HG02759 (cell line): ENCODE results near the gene TMEFF1.
A peak's percentile ranks its signal among the peaks of the same experiment; 100 is the strongest.

Experiments used
- ATAC-seq: cut with Tn5 transposase; IDR thresholded peaks from one replicate; pipeline ENCODE4 v1.9.1; 2021; ENCODE audit warnings: mild to moderate bottlenecking, moderate library complexity; ENCODE audit not compliant: unreplicated experiment

The TMEFF1 gene

DNA sequence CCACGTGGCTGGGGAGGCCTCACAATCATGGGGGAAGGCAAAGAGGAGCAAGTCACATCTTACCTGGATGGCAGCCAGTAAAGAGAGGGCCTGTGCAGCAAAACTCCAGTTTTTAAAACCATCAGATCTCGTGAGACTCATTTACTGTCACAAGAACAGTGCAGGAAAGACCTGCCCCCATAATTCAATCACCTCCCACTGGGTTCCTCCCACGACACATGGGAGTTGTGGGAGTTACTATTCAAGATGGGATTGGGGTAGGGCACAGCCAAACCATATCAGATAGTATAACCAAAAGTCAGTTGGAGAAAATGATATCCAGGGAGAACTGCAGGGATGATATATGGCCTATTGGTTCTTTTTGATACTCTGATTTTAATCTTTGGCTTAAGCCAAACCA is 94.9 kb downstream of the TMEFF1 start:
- no peak for ATAC-seq

DNA sequence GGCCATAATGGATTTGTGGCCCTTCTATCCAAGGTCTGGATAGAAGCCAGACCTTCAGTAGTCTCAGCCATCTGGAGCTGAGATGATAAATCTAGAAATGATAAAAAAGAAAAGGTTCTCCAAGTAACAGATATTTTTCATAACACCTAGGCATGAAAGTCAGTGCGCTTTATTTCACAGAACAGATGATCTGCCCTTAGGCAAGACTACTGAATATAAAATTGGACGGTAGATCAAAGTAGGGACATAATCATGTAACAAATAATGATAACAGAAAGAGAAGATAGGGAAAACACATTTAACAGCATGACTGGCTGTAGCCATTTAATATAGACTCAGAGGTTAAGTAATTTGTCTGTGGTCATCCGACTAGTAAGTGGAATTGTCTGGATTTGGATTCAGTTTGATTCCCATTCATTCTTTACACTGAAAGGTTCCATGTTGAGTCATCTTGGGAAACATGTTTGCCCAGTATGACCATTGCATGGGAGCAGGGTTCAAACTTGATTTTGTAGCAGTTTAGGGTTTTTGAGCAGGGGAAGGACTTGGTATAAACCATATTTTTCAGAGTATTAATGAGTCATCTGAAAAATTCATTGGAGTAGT is 100.8 kb downstream of the TMEFF1 start:
- no peak for ATAC-seq

DNA sequence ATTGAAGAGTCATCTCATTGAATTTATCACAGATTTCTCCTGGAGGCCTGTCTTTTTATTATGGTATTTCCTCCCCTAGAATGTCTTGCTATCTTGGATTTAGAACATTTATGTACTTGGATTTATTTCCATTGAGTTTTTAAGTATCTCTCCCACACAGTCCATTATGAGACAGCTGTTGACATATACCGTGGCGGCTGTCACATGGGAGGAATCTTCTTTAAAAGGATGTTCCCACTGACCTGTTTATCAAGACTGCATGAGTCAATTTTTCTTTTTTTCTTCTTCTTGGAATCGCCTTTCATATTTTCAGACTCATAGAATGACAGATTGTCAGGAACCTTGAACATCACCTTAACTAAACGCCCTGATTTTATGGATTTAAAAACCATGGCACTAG is 102.1 kb downstream of the TMEFF1 start:
- ATAC-seq, result no peak

DNA sequence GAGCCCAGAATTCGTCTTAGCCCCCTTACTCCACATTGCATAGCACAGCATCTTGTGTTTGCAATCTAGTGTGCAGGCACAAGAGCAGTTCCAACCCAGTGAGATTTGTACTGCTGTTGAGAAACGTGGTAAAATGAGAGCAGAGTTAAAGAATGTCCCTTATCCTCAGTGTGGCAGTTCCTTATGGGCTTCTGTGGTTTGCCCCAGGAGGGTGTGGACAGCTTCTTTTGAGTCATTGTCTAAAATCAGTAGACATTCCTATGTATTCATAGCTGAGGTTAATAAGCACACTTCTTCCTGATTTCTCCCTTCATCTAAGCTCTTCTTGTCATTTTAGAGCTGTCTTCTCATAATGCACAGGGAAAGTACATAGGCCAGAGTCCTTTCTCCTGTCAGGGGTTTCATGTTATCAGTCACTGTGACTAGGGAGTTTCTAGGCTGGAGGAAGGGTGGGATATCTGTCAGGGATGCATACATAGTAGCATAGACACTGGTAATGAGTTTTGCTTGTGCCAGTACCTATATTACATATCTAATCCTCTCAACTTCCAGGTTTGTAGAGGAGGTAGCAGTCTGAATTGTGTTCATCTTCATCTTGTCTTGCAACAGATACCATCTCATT is 102.9 kb downstream of the TMEFF1 start:
- no peak for ATAC-seq

DNA sequence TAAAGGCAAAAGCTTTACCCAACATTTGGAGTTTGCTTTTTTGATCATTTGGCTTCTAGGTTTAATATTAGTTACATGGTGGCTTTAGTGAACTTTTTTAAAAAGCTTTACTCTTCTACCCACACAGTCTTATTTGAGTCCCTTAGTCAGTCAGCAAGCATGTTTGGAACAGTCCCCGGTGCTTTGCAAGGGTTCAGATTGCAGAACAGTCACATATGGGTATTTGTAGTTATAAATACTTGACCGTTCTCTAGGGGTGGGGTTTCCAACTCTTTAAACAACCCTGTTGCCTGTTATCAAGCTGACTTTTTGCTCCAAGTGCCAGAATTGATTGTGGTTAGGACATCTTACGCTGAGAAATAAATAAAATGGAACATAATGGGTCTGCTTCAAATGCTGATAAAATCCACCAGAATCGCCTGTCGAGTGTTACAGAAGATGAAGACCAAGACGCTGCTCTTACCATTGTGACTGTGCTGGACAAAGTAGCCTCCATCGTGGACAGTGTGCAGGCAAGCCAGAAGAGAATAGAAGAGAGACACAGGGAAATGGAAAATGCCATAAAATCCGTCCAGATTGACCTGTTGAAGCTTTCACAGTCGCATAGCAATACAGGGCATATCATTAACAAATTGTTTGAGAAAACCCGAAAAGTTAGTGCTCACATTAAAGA is 105.0 kb downstream of the TMEFF1 start, which contains the start of gene CAVIN4:
CAVIN4 (plus strand) TSS at position 304 of the 673 bp plus-strand sequence; CDS start at position 369, 65 bp downstream.
- ATAC-seq, result no peak

DNA sequence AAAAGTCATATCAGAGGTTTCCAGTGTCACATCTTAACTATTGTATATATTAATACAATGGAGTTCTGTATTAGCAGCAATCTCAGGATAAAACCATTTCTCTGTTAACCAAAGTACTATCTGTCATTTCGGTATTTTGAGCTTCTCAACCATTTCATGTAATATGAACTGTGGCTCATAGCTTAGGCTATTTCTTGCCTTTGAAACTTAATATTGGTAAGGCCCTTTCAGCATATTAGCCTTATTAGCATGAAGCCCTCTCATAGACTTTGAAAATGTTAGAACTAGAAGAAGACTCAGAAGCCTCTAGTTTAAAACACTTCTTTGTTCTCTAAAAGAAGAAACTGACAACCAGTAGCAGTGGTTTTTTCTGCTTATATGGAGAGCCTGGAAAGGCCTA is 105.7 kb downstream of the TMEFF1 start:
- no peak for ATAC-seq

DNA sequence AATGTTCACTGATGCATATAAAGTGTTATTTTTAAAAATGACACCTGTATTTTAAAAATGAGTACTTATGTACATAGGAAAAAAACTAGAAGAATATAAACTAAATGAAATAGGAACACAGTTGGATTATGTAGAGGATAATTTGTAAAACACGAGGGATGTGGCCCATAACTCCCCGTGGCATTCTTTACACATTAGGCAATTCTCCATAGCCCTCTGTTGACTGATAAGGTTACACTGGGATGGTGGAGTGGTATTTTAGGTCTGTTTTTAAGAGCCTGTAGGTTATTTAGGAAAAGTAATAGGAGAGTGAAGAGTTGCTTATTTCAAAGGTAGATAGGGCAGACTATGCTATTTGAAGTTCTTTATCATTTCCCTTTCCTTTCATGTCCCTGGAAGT is 106.7 kb downstream of the TMEFF1 start:
- ATAC-seq, result no peak

DNA sequence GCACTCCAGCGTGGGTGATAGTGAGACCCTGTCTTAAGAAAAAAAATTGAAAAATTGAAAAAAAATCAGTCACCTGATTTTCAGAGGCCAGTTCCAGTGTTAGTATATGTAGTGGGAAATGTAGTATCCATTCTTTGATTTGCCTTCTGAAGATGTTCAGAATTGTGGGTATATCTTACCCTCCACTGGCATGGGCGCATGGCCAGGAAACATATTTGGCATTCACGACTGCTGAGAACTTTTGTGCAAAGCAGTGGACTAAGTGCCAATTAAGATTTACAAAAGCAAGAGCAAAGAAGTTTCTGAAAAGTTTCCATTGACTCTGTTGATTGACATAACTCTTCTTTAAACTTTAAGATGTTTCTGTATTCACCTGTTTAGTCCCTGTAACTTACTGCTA is 107.3 kb downstream of the TMEFF1 start:
- ATAC-seq, result no peak

DNA sequence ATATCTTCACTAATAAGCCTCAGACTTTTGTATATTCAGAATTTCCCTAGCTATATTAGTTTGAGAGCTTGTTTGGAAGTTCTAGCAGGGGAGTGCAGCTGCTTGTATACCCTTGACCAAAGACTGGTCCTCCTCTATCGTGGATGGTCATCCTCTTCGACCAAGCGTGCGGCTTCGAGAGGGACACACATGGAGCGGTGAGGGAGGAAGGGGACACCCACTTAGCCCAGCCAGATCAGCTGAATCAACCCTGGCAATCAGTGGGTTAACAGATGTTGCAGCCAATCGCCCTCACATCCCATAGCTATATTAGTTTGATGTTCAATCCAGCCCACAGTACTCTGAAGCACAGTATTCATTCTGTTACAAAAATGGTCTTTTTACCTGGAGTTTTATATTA is 108.1 kb downstream of the TMEFF1 start:
- ATAC-seq, result no peak

DNA sequence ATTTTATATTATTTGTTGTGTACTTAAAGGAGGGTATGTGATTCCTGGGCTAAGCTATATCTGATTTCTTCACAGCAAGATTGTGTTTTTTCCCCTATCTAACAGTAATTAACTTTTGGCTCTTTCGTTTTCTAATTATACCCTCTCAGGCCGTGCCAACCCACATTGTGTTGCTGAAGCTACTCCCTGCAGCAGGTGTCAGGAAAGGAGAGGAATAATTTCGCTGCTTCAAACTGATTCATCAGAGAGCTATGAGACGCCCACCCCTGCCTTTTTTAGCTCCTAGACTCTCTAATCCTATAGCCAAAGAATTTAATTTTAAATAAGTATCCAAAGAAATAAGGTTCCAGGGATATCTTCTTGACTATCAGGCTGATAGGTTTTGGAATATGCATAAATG is 108.7 kb downstream of the TMEFF1 start:
- ATAC-seq, result no peak

DNA sequence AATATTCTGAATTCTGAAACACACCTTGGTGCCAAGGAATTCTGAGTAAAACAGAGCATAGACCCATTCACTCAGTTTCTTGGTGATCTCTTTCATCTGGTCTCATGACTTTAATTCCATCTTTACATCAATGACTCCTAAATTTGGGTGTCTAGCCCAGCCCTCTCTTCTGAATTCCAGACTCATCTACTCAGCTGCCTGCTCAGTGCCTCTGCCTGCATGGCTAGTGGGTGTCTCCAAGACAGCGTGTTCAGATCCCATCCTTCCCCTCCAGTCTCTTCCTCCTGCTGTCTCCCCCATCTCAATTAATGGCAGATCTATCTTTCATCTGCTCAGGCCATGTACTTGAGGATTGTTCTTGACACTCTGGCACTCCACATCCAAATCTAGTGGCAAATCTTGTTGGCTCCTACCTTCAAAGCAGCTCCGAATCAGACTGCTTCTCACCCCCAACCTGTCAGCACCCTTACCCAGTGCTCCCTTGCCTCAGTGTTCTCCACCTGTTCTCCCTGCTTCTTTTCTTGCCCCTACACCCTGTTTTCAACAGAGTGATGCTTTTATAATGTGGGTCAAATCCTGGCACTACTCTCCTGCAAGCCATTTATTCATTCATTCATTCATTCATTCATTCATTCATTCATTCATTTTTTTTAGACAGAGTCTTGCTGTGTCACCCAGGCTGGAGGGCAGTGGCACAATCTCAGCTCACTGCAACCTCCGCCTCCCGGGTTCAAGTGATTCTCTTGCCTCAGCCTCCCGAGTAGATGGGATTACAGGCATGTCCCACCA is 110.3 kb downstream of the TMEFF1 start:
- ATAC-seq, result no peak

DNA sequence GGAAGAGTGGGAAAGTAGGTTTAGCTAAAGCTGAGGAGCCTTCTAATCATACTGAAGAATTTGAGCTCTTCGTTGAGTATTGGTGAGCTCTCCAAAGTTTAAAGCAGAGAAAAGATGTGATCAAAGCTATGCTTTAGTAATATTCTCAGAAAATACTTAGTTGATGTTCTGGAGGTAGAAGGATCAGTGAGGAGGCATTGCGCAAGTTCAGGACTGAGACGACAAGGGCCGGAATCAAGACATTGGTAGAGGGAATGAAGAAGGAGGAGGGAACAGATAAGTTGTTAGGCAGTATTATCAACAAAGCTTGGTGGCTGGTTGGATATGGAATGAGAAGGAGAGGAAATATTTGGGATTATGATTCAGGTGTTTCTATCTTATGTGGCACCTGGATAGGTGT is 112.0 kb downstream of the TMEFF1 start:
- no peak for ATAC-seq

DNA sequence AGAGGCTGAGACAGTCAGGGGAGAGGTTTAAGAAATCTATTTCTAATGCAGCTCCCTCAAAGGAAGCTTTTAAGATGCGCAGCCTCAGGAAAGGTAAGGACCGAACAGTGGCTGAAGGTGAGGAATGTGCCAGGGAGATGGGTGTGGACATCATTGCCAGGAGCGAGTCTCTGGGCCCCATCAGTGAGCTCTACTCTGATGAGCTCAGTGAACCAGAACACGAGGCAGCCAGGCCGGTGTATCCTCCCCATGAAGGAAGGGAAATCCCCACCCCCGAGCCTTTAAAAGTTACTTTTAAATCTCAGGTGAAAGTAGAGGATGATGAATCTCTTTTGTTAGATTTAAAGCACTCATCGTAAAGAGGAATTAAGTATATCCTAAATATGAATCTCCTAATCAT is 113.1 kb downstream of the TMEFF1 start:
- no peak for ATAC-seq

DNA sequence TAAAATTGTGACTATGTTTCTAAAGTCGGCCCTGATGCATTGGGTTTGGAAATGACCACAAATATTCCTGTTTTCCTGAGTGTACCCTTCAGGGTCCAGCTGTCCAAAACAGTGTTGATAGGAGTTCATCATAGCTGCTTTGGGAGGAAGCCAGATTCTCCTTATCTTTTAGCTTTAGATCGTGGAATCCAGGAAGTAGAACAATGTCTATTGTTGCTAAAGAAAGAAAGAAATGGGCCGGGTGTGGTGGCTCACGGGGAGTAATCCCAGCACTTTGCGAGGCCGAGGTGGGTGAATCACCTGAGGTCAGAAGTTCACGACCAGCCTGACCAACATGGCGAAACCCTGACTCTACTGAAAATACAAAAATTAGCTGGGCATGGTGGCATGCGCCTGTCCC is 114.4 kb downstream of the TMEFF1 start:
- no peak for ATAC-seq

DNA sequence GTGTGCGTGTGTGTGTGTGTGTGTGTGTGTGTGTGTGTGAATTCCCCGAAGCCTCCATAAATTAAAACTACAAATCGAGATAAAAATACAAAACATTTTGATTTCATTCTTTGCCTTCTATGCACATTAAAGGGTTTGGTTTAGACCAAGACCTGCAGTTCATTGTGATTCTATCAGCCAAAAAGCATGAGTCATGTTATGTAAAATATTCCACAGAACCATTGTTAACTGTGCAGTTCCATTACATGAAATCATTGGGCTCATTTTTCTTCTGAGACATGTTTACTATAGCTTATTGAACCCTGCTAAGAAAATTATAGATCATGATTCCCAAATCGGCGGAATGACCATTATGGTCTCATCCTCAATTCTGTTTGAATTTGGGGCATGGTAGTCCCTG is 116.6 kb downstream of the TMEFF1 start:
- no peak for ATAC-seq

DNA sequence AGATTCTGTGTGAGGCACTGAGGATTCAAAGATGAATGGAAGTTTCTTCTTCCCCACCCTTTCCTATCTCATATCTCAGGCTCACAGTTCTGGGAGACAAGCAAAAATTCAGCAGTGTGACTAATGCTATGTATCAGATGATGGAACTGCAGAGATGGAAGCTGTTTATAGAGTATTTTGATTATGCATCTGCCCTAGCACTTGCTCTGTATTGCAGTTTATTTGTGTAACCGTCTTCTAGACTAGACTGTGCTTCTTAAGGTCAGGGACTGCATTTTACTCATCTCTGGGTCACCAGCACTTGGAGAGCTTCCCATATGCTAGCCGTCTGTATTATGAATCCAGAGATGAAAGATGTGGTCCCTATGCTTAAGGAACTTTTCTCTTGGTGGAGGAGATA is 117.5 kb downstream of the TMEFF1 start:
- ATAC-seq, result no peak

DNA sequence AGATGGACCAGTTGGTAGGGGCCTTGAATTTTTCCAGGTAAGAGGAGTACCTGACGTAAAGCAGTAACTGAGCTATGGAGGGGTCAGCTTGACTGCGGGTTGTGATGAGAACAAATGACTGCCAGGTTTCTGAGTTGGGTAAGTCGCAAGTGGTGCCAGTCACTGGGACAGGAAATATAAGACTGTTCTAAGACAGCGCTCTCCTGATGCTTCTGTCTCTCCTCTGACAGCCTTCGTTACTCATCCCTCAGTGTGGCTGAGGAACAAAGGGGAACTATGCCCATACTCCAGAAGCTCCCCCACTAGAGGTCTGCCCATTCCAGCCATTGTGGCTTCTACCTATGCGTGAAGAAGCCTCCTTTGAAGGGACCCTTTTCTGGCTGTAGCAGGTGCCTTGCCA is 118.2 kb downstream of the TMEFF1 start:
- no peak for ATAC-seq

DNA sequence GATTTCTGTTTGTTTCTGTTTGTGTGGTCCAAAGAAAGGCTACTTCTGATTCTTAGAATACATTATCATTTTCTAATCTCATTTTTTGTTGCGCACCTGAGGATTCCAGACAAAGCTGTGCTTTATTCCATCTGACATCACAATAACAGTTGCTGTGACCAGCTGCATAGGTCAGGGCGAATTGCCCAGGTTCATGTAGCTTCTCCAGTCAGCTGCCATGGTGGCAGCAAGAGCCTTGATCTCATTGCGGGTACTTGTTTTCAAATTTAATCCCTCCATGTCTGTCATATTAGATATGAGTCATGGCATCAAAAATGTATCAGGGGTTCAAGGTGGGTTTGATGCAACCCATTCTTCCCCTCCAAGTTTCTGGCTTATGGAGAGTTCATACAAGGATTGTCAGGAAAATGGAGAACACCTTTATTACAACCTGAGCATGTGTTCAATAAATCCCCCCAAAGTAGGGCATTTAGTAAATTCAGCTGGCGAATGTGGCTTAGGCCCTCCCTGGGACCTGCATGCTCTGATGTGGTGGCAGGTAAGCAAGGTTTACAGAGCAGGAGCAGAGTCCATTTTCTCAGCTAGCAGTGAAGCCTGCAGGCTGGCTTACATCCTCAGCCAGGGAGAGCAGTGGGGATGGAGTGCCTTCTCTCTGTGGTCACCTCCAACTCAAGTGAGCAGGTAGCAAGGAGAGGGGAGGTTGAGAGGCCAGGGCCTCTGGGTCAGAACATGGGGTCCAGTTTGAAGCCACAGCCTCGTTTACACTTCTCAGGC is 118.9 kb downstream of the TMEFF1 start:
- ATAC-seq, result no peak

DNA sequence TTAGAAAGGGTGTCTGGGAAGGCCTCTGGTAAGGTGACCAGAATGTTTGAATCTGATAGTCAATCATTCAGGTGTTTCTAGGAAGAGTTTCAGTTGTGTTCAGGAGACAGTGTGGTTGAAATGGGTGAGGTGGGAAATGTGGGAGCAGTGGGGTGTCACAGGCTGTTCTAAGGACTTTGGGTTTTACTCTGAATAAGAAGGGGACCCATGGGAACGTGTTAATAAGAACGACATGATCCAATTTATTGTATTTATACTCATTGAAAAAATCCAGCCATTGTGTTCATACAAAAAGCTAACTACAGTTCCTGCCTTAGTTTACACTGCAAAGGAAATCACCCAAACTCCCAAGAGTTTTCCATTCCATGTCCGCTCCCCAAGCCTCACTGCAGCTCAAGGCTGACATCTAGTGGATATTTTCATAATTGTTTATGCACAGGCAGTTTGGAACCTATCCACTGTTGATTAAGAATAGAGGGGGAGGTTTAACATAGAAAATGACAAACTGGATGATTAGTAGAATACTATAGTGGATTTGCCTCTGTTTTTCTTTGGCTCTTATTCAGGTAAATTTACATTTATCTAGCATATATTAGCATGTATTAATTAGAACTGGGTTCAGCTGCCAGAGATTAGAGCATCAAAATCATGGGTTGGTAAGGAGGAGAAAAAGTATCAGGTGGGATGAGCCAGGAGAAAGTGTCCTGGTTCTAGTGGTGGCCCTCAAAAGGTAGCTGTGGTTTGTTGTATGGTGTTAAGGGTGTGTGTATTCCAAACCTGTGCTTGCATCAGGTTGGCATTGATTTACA is 122.6 kb downstream of the TMEFF1 start:
- ATAC-seq, result peak; percentile 47

DNA sequence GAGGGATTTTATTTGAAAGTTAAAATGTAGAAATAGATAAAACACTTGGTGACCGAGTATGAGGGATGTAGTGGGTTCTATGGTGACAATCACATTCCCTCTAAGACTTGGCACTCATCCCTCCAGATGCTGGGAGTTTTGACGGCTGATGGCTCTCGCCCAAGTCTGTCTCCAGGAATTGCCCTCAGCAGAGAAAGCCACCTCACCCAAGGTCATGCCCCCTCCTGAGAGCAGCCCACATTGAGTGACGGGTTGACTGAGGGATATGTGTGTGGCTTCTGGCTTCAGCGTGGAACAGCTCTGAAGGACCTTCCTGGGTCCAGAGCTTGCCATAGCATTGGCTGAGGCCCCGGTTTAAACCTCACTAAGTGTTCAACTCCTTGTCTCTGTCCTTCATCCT is 124.3 kb downstream of the TMEFF1 start:
- ATAC-seq, result no peak
